ENCODE measurements around the gene CAPZA3. TPM values are rescaled to one million over a fixed set of nuclear protein-coding genes. Genes with fewer than 3 reads are reported as not detected.

CAPZA3 gene
- polyA plus RNA-seq, 1 donor from 2014 or later: not detected

DNA sequence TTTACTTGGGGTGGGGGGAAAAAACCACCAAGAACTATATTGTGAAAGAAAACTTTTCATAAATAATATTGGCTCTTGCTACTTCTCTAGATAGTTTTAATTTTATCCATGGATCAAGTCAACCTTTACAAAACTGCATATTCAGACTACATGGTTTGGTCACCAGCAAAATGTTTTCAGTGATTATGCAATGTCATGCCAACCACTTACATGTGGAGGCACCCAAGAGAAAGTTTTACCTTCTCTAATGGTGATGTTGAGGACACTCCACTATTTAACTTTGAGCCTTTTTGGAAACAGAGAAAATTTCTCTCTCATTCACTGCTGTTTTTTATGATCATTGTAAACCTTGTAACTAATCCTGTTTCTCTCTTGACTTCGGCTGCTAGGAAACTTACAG, 21.7 kb upstream of the CAPZA3 start:
- H3K4me2 ChIP-seq (ENCODE audit: low read length): no peak overlapping the region
- no peak overlapping the region for H3K4me3 ChIP-seq (ENCODE audit: low read length)
- no peak overlapping the region for H3K9ac ChIP-seq (ENCODE audit: low read length)
- no peaks in the 10 kb centered on the region for H3F3A ChIP-seq (ENCODE audit: insufficient read depth, low read length, poor library complexity, severe bottlenecking)
- H4K20me1 ChIP-seq (ENCODE audit: insufficient read depth): no peaks in the 10 kb centered on the region
- H2AFZ ChIP-seq (ENCODE audit: low read depth, low read length): no peak overlapping the region
- no peaks in the 10 kb centered on the region for H3K27me3 ChIP-seq (ENCODE audit: insufficient read depth, low read depth, low read length)
- no peaks in the 10 kb centered on the region for H3K9me3 ChIP-seq (ENCODE audit: low read length)
- H3K27ac ChIP-seq (ENCODE audit: low read length): no peak overlapping the region
- no peaks in the 10 kb centered on the region for H3K79me2 ChIP-seq (replicated peaks; ENCODE audit: insufficient read depth, low read length)
- TF ChIP-seq SMC3 (conservative IDR thresholded peaks at IDR 0.05; ENCODE audit: poor library complexity) (no peak), EZH2 (IDR thresholded peaks at IDR 0.05; ENCODE audit: borderline replicate concordance, insufficient read depth, low read length, poor library complexity, severe bottlenecking) (no peak), EP300 (conservative IDR thresholded peaks at IDR 0.05; ENCODE audit: poor library complexity, severe bottlenecking) (no peak), RAD21 (conservative IDR thresholded peaks at IDR 0.05) (no peak), POLR2AphosphoS5 (IDR thresholded peaks at IDR 0.05) (no peak), MXI1 (conservative IDR thresholded peaks at IDR 0.05; ENCODE audit: poor library complexity, severe bottlenecking) (no peak), TAF1 (IDR thresholded peaks at IDR 0.05; ENCODE audit: low read depth) (no peak)
- TF ChIP-seq, protein P1, sequence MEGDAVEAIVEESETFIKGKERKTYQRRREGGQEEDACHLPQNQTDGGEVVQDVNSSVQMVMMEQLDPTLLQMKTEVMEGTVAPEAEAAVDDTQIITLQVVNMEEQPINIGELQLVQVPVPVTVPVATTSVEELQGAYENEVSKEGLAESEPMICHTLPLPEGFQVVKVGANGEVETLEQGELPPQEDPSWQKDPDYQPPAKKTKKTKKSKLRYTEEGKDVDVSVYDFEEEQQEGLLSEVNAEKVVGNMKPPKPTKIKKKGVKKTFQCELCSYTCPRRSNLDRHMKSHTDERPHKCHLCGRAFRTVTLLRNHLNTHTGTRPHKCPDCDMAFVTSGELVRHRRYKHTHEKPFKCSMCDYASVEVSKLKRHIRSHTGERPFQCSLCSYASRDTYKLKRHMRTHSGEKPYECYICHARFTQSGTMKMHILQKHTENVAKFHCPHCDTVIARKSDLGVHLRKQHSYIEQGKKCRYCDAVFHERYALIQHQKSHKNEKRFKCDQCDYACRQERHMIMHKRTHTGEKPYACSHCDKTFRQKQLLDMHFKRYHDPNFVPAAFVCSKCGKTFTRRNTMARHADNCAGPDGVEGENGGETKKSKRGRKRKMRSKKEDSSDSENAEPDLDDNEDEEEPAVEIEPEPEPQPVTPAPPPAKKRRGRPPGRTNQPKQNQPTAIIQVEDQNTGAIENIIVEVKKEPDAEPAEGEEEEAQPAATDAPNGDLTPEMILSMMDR (IDR thresholded peaks at IDR 0.05; ENCODE audit: poor library complexity, severe bottlenecking): no peak
- TF ChIP-seq, protein P2, sequence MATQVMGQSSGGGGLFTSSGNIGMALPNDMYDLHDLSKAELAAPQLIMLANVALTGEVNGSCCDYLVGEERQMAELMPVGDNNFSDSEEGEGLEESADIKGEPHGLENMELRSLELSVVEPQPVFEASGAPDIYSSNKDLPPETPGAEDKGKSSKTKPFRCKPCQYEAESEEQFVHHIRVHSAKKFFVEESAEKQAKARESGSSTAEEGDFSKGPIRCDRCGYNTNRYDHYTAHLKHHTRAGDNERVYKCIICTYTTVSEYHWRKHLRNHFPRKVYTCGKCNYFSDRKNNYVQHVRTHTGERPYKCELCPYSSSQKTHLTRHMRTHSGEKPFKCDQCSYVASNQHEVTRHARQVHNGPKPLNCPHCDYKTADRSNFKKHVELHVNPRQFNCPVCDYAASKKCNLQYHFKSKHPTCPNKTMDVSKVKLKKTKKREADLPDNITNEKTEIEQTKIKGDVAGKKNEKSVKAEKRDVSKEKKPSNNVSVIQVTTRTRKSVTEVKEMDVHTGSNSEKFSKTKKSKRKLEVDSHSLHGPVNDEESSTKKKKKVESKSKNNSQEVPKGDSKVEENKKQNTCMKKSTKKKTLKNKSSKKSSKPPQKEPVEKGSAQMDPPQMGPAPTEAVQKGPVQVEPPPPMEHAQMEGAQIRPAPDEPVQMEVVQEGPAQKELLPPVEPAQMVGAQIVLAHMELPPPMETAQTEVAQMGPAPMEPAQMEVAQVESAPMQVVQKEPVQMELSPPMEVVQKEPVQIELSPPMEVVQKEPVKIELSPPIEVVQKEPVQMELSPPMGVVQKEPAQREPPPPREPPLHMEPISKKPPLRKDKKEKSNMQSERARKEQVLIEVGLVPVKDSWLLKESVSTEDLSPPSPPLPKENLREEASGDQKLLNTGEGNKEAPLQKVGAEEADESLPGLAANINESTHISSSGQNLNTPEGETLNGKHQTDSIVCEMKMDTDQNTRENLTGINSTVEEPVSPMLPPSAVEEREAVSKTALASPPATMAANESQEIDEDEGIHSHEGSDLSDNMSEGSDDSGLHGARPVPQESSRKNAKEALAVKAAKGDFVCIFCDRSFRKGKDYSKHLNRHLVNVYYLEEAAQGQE (IDR thresholded peaks at IDR 0.05; ENCODE audit: borderline replicate concordance): no peak
- H3K36me3 ChIP-seq (ENCODE audit: insufficient read depth, low read length): no peaks in the 10 kb centered on the region
- no peaks in the 10 kb centered on the region for H3K9me2 ChIP-seq (ENCODE audit: insufficient read depth, low read length)

DNA sequence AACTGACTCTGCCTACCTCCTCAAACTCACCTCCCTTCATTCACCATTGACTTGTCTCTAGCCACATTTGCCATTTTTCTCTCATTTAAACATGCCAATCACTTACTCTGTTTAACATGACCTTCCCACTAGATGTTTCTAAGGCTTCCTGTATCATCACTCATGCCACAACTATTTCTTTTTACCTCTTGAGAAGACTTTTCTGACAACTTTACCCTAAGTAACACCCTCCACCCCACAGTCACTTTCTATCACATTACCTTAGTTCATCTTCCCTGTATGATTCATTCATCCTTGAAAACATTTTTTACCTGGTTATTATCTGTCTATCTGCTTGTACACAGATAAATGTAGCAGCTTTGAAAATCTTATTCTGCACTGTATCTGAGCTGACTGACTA, 19.5 kb upstream of the CAPZA3 start:
- Histone ChIP-seq H3K27me3 (ENCODE audit: insufficient read depth, low read depth, low read length) (no peaks in the 10 kb centered on the region), H3K9me3 (ENCODE audit: low read length) (no peaks in the 10 kb centered on the region), H3K4me3 (ENCODE audit: low read length) (no peak overlapping the region), H3F3A (ENCODE audit: insufficient read depth, low read length, poor library complexity, severe bottlenecking) (no peaks in the 10 kb centered on the region), H3K36me3 (ENCODE audit: insufficient read depth, low read length) (no peaks in the 10 kb centered on the region), H3K9me2 (ENCODE audit: insufficient read depth, low read length) (no peaks in the 10 kb centered on the region), H3K9ac (ENCODE audit: low read length) (no peak overlapping the region), H3K4me2 (ENCODE audit: low read length) (no peak overlapping the region), H4K20me1 (ENCODE audit: insufficient read depth) (no peaks in the 10 kb centered on the region), H3K27ac (ENCODE audit: low read length) (no peak overlapping the region), H2AFZ (ENCODE audit: low read depth, low read length) (no peak overlapping the region), H3K79me2 (replicated peaks; ENCODE audit: insufficient read depth, low read length) (no peaks in the 10 kb centered on the region)
- no peak for TF ChIP-seq SMC3 (conservative IDR thresholded peaks at IDR 0.05; ENCODE audit: poor library complexity)
- TF ChIP-seq EZH2 (IDR thresholded peaks at IDR 0.05; ENCODE audit: borderline replicate concordance, insufficient read depth, low read length, poor library complexity, severe bottlenecking): no peak
- TF ChIP-seq, protein P2 (IDR thresholded peaks at IDR 0.05; ENCODE audit: borderline replicate concordance): no peak
- no peak for TF ChIP-seq POLR2AphosphoS5 (IDR thresholded peaks at IDR 0.05)
- no peak for TF ChIP-seq TAF1 (IDR thresholded peaks at IDR 0.05; ENCODE audit: low read depth)
- TF ChIP-seq MXI1 (conservative IDR thresholded peaks at IDR 0.05; ENCODE audit: poor library complexity, severe bottlenecking): no peak
- no peak for TF ChIP-seq RAD21 (conservative IDR thresholded peaks at IDR 0.05)
- no peak for TF ChIP-seq EP300 (conservative IDR thresholded peaks at IDR 0.05; ENCODE audit: poor library complexity, severe bottlenecking)

Data from neural cell (in vitro differentiated cells).